ENCODE measurements around the gene ESRRG.

The ESRRG gene

GRCh38 chr1:216731562-216731961, 8.3 kb upstream of the ESRRG start:
- no peak for DNase-seq (ENCODE audit: low read depth)
- no peak overlapping the region for H3K4me3 ChIP-seq (ENCODE audit: low read depth, low read length)
- TF ChIP-seq CTCF (IDR thresholded peaks at IDR 0.05; ENCODE audit: low read depth, low read length, missing control alignments), result no peak

- TF ChIP-seq CTCF (IDR thresholded peaks at IDR 0.05; ENCODE audit: low read depth, low read length, missing control alignments), result no peak
- no peak overlapping the region for H3K4me3 ChIP-seq (ENCODE audit: low read depth, low read length)
- DNase-seq (ENCODE audit: low read depth), result no peak
Measured at GRCh38 chr1:216726435-216726834, 3.2 kb upstream of the ESRRG start.

GRCh38 chr1:216722821-216723220, 408 bp downstream of the ESRRG start:
- no peak for DNase-seq (ENCODE audit: low read depth)
- no peak for TF ChIP-seq CTCF (IDR thresholded peaks at IDR 0.05; ENCODE audit: low read depth, low read length, missing control alignments)
- H3K4me3 ChIP-seq (ENCODE audit: low read depth, low read length), result no peak overlapping the region

GRCh38 chr1:216721863-216722262, 1.4 kb downstream of the ESRRG start:
- no peak for DNase-seq (ENCODE audit: low read depth)
- no peak overlapping the region for H3K4me3 ChIP-seq (ENCODE audit: low read depth, low read length)
- no peak for TF ChIP-seq CTCF (IDR thresholded peaks at IDR 0.05; ENCODE audit: low read depth, low read length, missing control alignments)

- DNase-seq (ENCODE audit: low read depth), result no peak
- TF ChIP-seq CTCF (IDR thresholded peaks at IDR 0.05; ENCODE audit: low read depth, low read length, missing control alignments), result no peak
- no peak overlapping the region for H3K4me3 ChIP-seq (ENCODE audit: low read depth, low read length)
Measured at GRCh38 chr1:216721062-216721461, 2.2 kb downstream of the ESRRG start.

GRCh38 chr1:216711712-216712111, 11.5 kb downstream of the ESRRG start:
- H3K4me3 ChIP-seq (ENCODE audit: low read depth, low read length), result no peak overlapping the region
- DNase-seq (ENCODE audit: low read depth), result no peak
- no peak for TF ChIP-seq CTCF (IDR thresholded peaks at IDR 0.05; ENCODE audit: low read depth, low read length, missing control alignments)

GRCh38 chr1:216710598-216711333, 12.5 kb downstream of the ESRRG start:
- no peak for DNase-seq (ENCODE audit: low read depth)
- H3K4me3 ChIP-seq (ENCODE audit: low read depth, low read length), result no peak overlapping the region
- TF ChIP-seq CTCF (IDR thresholded peaks at IDR 0.05; ENCODE audit: low read depth, low read length, missing control alignments), result no peak
